Esophagus squamous epithelium (tissue), 4 donors: ENCODE results near the gene OR1E1.

Experiments
- CTCF ChIP-seq, 6 experiments: fragments of 450-650 bp in 4 of 6; fragments of 200-600 bp in 2 of 6; sonication (generic) in 2 of 6; IDR thresholded peaks; one replicate each; pipeline ENCODE4 v1.5.1; 2016 to 2019; ENCODE audit warnings: antibody characterized with exemption in 6 of 6, mild to moderate bottlenecking in 4 of 6, moderate library complexity in 4 of 6
- POLR2A ChIP-seq, 4 donors: fragments of 450-650 bp; IDR thresholded peaks; one replicate each; pipeline ENCODE4 v1.6.1; 2017; ENCODE audit warnings: antibody characterized with exemption in 4 of 4, mild to moderate bottlenecking in 4 of 4, moderate library complexity in 3 of 4

GRCh38 chr17:3401786-3402185 lies 3.6 kb upstream of the OR1E1 start:
- TF ChIP-seq CTCF (IDR thresholded peaks at IDR 0.05) (no peak), POLR2A (IDR thresholded peaks at IDR 0.05) (no peak)
